Measurements from ENCODE around the gene CYP2R1. TPM values are rescaled to one million over a fixed set of nuclear protein-coding genes. Genes with fewer than 3 reads are reported as not detected.

CYP2R1 gene
- total RNA-seq, 1 donor from 2014 or later = 29.9 TPM

DNA sequence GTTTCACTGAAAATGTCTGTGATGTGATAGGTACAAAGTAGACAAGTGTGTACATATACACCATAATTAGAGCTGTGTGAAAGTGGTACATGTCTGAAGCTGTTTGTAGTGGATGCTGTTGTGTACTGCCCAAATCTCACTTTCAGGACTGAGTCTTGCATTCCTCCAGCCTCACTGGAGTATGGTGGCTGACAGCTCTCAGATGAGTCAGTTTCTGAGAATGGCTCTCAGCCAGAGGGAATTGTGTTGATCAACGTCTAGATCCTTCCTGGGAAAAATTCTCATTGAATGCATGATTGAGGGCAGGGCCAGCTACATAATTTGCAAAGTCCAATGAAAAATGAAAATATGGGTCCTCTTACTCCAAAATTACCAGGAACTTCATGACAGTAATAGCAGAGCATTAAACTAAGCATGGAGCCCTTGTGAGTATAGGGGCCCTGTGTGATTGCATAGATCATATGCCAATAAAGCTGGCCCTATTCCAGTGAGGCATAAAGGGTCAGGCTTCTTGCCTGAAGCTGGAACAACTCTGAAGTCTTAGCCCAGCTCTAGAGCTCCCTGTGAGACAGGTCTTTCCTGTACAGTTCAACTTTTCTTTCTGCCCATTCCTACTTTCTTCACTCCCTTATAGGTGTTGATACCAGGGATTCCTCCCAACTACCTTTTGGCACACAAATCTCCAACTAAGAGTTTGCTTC is 10.8 kb upstream of the CYP2R1 start:
- Histone ChIP-seq H2AFZ (replicated peaks) (no peak overlapping the region), H3K79me2 (ENCODE audit: low read depth) (no peaks in the 10 kb centered on the region), H3K4me1 (no peaks in the 10 kb centered on the region), H3K27ac (no peak overlapping the region), H3F3A (ENCODE audit: low read depth) (no peaks in the 10 kb centered on the region), H4K20me1 (ENCODE audit: low read depth) (no peaks in the 10 kb centered on the region), H3K27me3 (no peaks in the 10 kb centered on the region), H3K4me3 (no peak overlapping the region), H3K4me2 (no peak overlapping the region), H3K36me3 (no peaks in the 10 kb centered on the region), H3K9me3 (ENCODE audit: low read depth) (no peaks in the 10 kb centered on the region), H3K9ac (no peak overlapping the region)
- Mint-ChIP-seq H3K4me1 (peaks cover 3% of the 10 kb centered on the region), H3K27ac (no peak overlapping the region), H3K9me3 (peaks cover 4% of the 10 kb centered on the region), H3K27me3 (ENCODE audit: insufficient read depth, low read depth) (peaks cover 5% of the 10 kb centered on the region), H3K36me3 (no peaks in the 10 kb centered on the region), H3K4me3 (no peak overlapping the region)
- TF ChIP-seq EZH2 (IDR thresholded peaks at IDR 0.05) (no peak), EZH2phosphoT487 (IDR thresholded peaks at IDR 0.05) (no peak)
- TF ChIP-seq, protein P1, sequence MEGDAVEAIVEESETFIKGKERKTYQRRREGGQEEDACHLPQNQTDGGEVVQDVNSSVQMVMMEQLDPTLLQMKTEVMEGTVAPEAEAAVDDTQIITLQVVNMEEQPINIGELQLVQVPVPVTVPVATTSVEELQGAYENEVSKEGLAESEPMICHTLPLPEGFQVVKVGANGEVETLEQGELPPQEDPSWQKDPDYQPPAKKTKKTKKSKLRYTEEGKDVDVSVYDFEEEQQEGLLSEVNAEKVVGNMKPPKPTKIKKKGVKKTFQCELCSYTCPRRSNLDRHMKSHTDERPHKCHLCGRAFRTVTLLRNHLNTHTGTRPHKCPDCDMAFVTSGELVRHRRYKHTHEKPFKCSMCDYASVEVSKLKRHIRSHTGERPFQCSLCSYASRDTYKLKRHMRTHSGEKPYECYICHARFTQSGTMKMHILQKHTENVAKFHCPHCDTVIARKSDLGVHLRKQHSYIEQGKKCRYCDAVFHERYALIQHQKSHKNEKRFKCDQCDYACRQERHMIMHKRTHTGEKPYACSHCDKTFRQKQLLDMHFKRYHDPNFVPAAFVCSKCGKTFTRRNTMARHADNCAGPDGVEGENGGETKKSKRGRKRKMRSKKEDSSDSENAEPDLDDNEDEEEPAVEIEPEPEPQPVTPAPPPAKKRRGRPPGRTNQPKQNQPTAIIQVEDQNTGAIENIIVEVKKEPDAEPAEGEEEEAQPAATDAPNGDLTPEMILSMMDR (IDR thresholded peaks at IDR 0.05) = no peak
- DNase-seq (ENCODE audit: low spot score) = no peak

DNA sequence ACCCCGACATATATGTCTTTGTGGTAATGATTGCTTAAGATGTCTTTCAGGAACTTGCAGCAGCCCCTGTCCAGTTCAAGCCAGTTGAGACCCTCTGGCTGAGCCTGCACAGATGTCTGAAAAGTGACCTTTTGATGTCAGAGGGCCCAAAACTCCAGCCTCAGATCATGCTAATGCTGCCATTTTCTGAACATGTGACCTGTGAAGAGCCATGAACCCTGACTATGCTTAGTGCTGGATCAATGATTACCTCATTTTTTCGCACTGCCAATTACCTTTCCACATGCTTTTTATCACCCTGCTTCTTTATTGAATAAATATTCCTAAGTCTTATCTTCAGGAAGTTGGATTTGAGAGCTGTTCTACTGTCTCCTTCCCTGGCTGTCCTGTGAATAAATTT is 6.9 kb upstream of the CYP2R1 start:
- H2AFZ ChIP-seq (replicated peaks) = no peak overlapping the region
- Mint-ChIP-seq H3K27ac (no peak overlapping the region), H3K4me3 (no peak overlapping the region), H3K4me1 (no peaks in the 10 kb centered on the region), H3K27me3 (ENCODE audit: insufficient read depth, low read depth) (no peaks in the 10 kb centered on the region), H3K9me3 (no peaks in the 10 kb centered on the region), H3K36me3 (no peaks in the 10 kb centered on the region)
- H3F3A ChIP-seq (ENCODE audit: low read depth) = no peaks in the 10 kb centered on the region
- H3K27me3 ChIP-seq = no peaks in the 10 kb centered on the region
- no peaks in the 10 kb centered on the region for H3K4me1 ChIP-seq
- TF ChIP-seq EZH2 (IDR thresholded peaks at IDR 0.05) (no peak), EZH2phosphoT487 (IDR thresholded peaks at IDR 0.05) (no peak)
- TF ChIP-seq, protein P1 (IDR thresholded peaks at IDR 0.05) = no peak
- no peak overlapping the region for H3K27ac ChIP-seq
- H3K4me2 ChIP-seq = no peak overlapping the region
- no peaks in the 10 kb centered on the region for H3K9me3 ChIP-seq (ENCODE audit: low read depth)
- no peak overlapping the region for H3K4me3 ChIP-seq
- no peak for DNase-seq (ENCODE audit: low spot score)
- H4K20me1 ChIP-seq (ENCODE audit: low read depth) = no peaks in the 10 kb centered on the region
- H3K79me2 ChIP-seq (ENCODE audit: low read depth) = no peaks in the 10 kb centered on the region
- H3K36me3 ChIP-seq = no peaks in the 10 kb centered on the region
- no peak overlapping the region for H3K9ac ChIP-seq

DNA sequence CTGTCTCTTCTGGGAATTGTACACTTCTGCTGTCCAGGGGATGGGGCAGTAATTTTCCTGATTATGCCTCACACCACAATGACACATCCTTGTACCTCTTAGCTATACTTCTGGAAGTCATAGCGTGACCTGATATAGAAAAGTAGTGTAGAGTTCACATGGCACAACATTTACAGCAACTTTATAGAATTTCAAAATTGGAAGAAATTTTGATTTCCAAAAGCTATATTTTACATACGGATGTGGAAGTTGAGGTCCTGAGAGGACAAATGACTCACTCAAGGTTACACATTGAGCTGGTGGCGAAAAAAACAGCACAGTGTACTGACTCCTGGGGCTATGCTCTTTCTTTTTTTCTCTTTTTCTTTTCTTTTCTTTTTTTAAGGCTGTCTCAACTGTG is 6.3 kb upstream of the CYP2R1 start:
- TF ChIP-seq, protein P1 (IDR thresholded peaks at IDR 0.05) = no peak
- TF ChIP-seq EZH2phosphoT487 (IDR thresholded peaks at IDR 0.05) (no peak), EZH2 (IDR thresholded peaks at IDR 0.05) (no peak)

More for the DNA sequence above, 6.3 kb upstream of the CYP2R1 start:
- H3K9ac ChIP-seq = no peak overlapping the region
- no peak overlapping the region for H3K4me3 ChIP-seq
- H3K27ac Mint-ChIP-seq = no peak overlapping the region
- H2AFZ ChIP-seq (replicated peaks) = no peak overlapping the region
- H3K79me2 ChIP-seq (ENCODE audit: low read depth) = no peaks in the 10 kb centered on the region
- no peaks in the 10 kb centered on the region for H4K20me1 ChIP-seq (ENCODE audit: low read depth)
- H3F3A ChIP-seq (ENCODE audit: low read depth) = no peaks in the 10 kb centered on the region
- H3K9me3 ChIP-seq (ENCODE audit: low read depth) = no peaks in the 10 kb centered on the region
- H3K27ac ChIP-seq = no peak overlapping the region
- no peak overlapping the region for H3K4me2 ChIP-seq
- no peaks in the 10 kb centered on the region for H3K36me3 Mint-ChIP-seq
- no peaks in the 10 kb centered on the region for H3K36me3 ChIP-seq
- H3K4me1 Mint-ChIP-seq = no peaks in the 10 kb centered on the region
- H3K27me3 Mint-ChIP-seq (ENCODE audit: insufficient read depth, low read depth) = no peaks in the 10 kb centered on the region
- H3K4me1 ChIP-seq = no peaks in the 10 kb centered on the region
- peaks cover 3% of the 10 kb centered on the region for H3K27me3 ChIP-seq
- no peaks in the 10 kb centered on the region for H3K9me3 Mint-ChIP-seq
- no peak for DNase-seq (ENCODE audit: low spot score)
- H3K4me3 Mint-ChIP-seq = no peak overlapping the region
